H1 (cell line): ENCODE measurements around the gene RNU7-1. TPM values are rescaled to one million over a fixed set of nuclear protein-coding genes. Genes with fewer than 3 reads are reported as not detected.

Experiments
- CTCF ChIA-PET: fragments of 300-600 bp; sonication (Branson Sonifier 250); formaldehyde crosslinking; loops from one replicate; lab custom pipeline; 2021; ENCODE audit not compliant: partially characterized antibody; lab: Charles Lee
- POLR2A ChIA-PET: fragments of 300-600 bp; sonication (Branson Sonifier 250); formaldehyde crosslinking; loops from one replicate; lab custom pipeline; 2021; ENCODE audit warnings: inconsistent platforms; ENCODE audit not compliant: partially characterized antibody; lab: Charles Lee
- DNase-seq, 2 experiments: peaks; one replicate each; pipeline versions ENCODE4 v3.0.0 to v3.0.0-alpha.2; 2010 to 2022; ENCODE audit warnings: low spot score in 2 of 2, low read depth in 1 of 2, mixed read lengths in 1 of 2
- FAIRE-seq: peaks from 2 replicates; lab custom pipeline; 2011; peaks lifted over from hg19 to GRCh38; lab: Jason Lieb, UNC
- H2AFZ ChIP-seq: 2 replicates; pipeline ENCODE4 v1.8.1; 2012; ENCODE audit warnings: low read length, inconsistent platforms
- H2AK5ac ChIP-seq: 2 replicates; pipeline ENCODE4 v1.6.1; 2013; ENCODE audit warnings: low read depth, low read length
- H2BK120ac ChIP-seq: replicated peaks from 2 replicates; pipeline ENCODE3; 2013; ENCODE audit warnings: low read depth, low read length, inconsistent platforms
- H2BK12ac ChIP-seq: 2 replicates; pipeline ENCODE4 v1.6.1; 2013; ENCODE audit warnings: low read depth, low read length
- H2BK15ac ChIP-seq: 2 replicates; pipeline ENCODE4 v1.6.1; 2013; ENCODE audit warnings: low read length
- H2BK20ac ChIP-seq: 2 replicates; pipeline ENCODE4 v1.6.1; 2013; ENCODE audit warnings: low read length
- H2BK5ac ChIP-seq: 2 replicates; pipeline ENCODE4 v1.6.1; 2013; ENCODE audit warnings: low read depth, low read length
- H3K14ac ChIP-seq: 2 replicates; pipeline ENCODE4 v1.6.1; 2013; ENCODE audit warnings: inconsistent platforms; ENCODE audit not compliant: insufficient read length
- H3K18ac ChIP-seq: 2 replicates; pipeline ENCODE4 v1.6.1; 2013; ENCODE audit warnings: low read length; ENCODE audit errors: extremely low read depth
- H3K23ac ChIP-seq: 2 replicates; pipeline ENCODE4 v1.6.1; 2013; ENCODE audit warnings: inconsistent platforms; ENCODE audit not compliant: insufficient read length
- H3K23me2 ChIP-seq: 2 replicates; pipeline ENCODE4 v1.6.1; 2013; ENCODE audit warnings: low read depth, low read length
- H3K27ac ChIP-seq: 2 replicates; pipeline ENCODE4 v1.6.1; 2011; ENCODE audit warnings: low read depth, low read length, inconsistent platforms
- H3K27me3 ChIP-seq, 4 experiments: replicated peaks in 1 of 4; 1 replicate in 1 of 4; 2 replicates in 3 of 4; pipeline versions ENCODE4 v1.6.1 to v1.8.1; 2011 to 2013; ENCODE audit warnings: low read length in 3 of 4, mild to moderate bottlenecking in 3 of 4, inconsistent platforms in 2 of 4, mixed read lengths in 2 of 4, moderate library complexity in 1 of 4; ENCODE audit not compliant: control insufficient read depth in 3 of 4, insufficient read depth in 3 of 4; ENCODE audit errors: extremely low read depth in 1 of 4
- H3K36me3 ChIP-seq, 4 experiments: 2 replicates each; pipeline versions ENCODE4 v1.6.1 to v1.8.1; 2011 to 2013; ENCODE audit warnings: mild to moderate bottlenecking in 4 of 4, low read length in 3 of 4, moderate library complexity in 2 of 4, control low read depth in 1 of 4, inconsistent platforms in 1 of 4; ENCODE audit not compliant: insufficient read depth in 4 of 4, control insufficient read depth in 2 of 4
- H3K4ac ChIP-seq: replicated peaks from 2 replicates; pipeline ENCODE3; 2013; ENCODE audit warnings: low read length, low read depth, mixed read lengths, inconsistent platforms; ENCODE audit not compliant: insufficient read length
- H3K4me1 ChIP-seq, 4 experiments: replicated peaks in 1 of 4; 1 replicate in 1 of 4; 2 replicates in 3 of 4; pipeline versions ENCODE4 v1.6.1 to v1.8.1; 2011 to 2013; ENCODE audit warnings: low read length in 3 of 4, inconsistent platforms in 2 of 4, mixed read lengths in 1 of 4; ENCODE audit not compliant: insufficient read depth in 4 of 4, control insufficient read depth in 3 of 4
- H3K4me2 ChIP-seq, 2 experiments: 2 replicates each; pipeline versions ENCODE4 v1.6.1 to v1.8.1; 2011 to 2013; ENCODE audit warnings: low read depth in 2 of 2, low read length in 2 of 2, control low read depth in 1 of 2, inconsistent platforms in 1 of 2, mild to moderate bottlenecking in 1 of 2; ENCODE audit not compliant: insufficient read depth in 1 of 2
- H3K4me3 ChIP-seq, 4 experiments: fragments of 200-600, 300-600 bp in 1 of 4; sonication (generic), shearing (Covaris generic), sonication (Bioruptor Twin) in 1 of 4; 2 replicates each; pipeline versions ENCODE4 v1.5.1 to v1.8.1; 2011 to 2016; ENCODE audit warnings: low read length in 4 of 4, low read depth in 3 of 4, control low read depth in 2 of 4, inconsistent platforms in 2 of 4, mild to moderate bottlenecking in 2 of 4, mixed read lengths in 1 of 4, moderate library complexity in 1 of 4; ENCODE audit not compliant: insufficient read depth in 2 of 4; ENCODE audit errors: extremely low read depth in 1 of 4
- H3K56ac ChIP-seq: replicated peaks from 2 replicates; pipeline ENCODE3; 2013; ENCODE audit warnings: low read depth, mild to moderate bottlenecking, mixed read lengths, low read length, inconsistent platforms; ENCODE audit not compliant: insufficient read length
- H3K79me1 ChIP-seq: 2 replicates; pipeline ENCODE4 v1.6.1; 2013; ENCODE audit warnings: low read depth, low read length, control low read depth
- H3K79me2 ChIP-seq, 2 experiments: 2 replicates each; pipeline versions ENCODE4 v1.6.1 to v1.8.1; 2012 to 2013; ENCODE audit warnings: low read length in 2 of 2, mild to moderate bottlenecking in 2 of 2, inconsistent platforms in 1 of 2; ENCODE audit not compliant: insufficient read depth in 2 of 2, control insufficient read depth in 1 of 2
- H3K9ac ChIP-seq, 4 experiments: replicated peaks in 1 of 4; 1 replicate in 1 of 4; 2 replicates in 3 of 4; pipeline versions ENCODE4 v1.6.1 to v1.8.1; 2011 to 2013; ENCODE audit warnings: low read depth in 3 of 4, low read length in 3 of 4, control low read depth in 2 of 4, mild to moderate bottlenecking in 2 of 4, moderate library complexity in 2 of 4, inconsistent platforms in 1 of 4; ENCODE audit errors: extremely low read depth in 1 of 4
- H3K9me3 ChIP-seq, 2 experiments: 2 replicates each; pipeline versions ENCODE4 v1.6.1 to v1.8.1; 2012 to 2013; ENCODE audit warnings: mild to moderate bottlenecking in 2 of 2, moderate library complexity in 2 of 2, control low read depth in 1 of 2, inconsistent platforms in 1 of 2, low read depth in 1 of 2, low read length in 1 of 2, mixed read lengths in 1 of 2; ENCODE audit not compliant: insufficient read depth in 2 of 2
- H4K20me1 ChIP-seq, 2 experiments: replicated peaks in 1 of 2; 2 replicates each; pipeline versions ENCODE3 to v1.8.1; 2011 to 2013; ENCODE audit warnings: inconsistent platforms in 2 of 2, low read length in 2 of 2, mild to moderate bottlenecking in 1 of 2; ENCODE audit not compliant: insufficient read depth in 2 of 2, control insufficient read depth in 1 of 2
- H4K5ac ChIP-seq: 2 replicates; pipeline ENCODE4 v1.6.1; 2013; ENCODE audit warnings: low read length, low read depth, mixed read lengths, inconsistent platforms; ENCODE audit not compliant: insufficient read length
- H4K8ac ChIP-seq: 2 replicates; pipeline ENCODE4 v1.8.0; 2013; ENCODE audit warnings: mild to moderate bottlenecking, moderate library complexity, low read length, inconsistent platforms; ENCODE audit not compliant: insufficient read depth; ENCODE audit errors: extremely low read depth
- H4K91ac ChIP-seq: replicated peaks from 2 replicates; pipeline ENCODE3; 2013; ENCODE audit warnings: low read length, mixed read lengths, inconsistent platforms; ENCODE audit not compliant: insufficient read length
- EGR1 ChIP-seq: IDR thresholded peaks from 2 replicates; pipeline ENCODE4 v1.6.1; 2011; ENCODE audit warnings: low read depth, low read length, borderline replicate concordance
- WGBS, 2 experiments: shearing (Covaris generic) in 1 of 2; methylation state at CpG; one replicate each; pipeline versions ENCODE4 v1.1.6 to v1.1.7; 2013 to 2015; ENCODE audit warnings: low lambda C conversion rate in 2 of 2, mixed read lengths in 2 of 2, inconsistent platforms in 1 of 2, low coverage in 1 of 2, missing lambda C conversion rate in 1 of 2; ENCODE audit not compliant: insufficient replicate concordance in 2 of 2, insufficient coverage in 1 of 2, insufficient read length in 1 of 2; ENCODE audit errors: extremely low coverage in 1 of 2, missing lambda C conversion rate in 1 of 2; 5-methylcytosine and 5-hydroxymethylcytosine counted together
- polyA plus RNA-seq, 7 experiments: library from polyadenylated mRNA; depleted of rRNA in 3 of 7; stranded (reverse) in 5 of 7; unstranded in 2 of 7; fragments of >200 nt in 5 of 7; fragments of 200-250 nt in 2 of 7; gene quantifications; 1 replicate in 5 of 7; 2 replicates in 1 of 7; 4 replicates in 1 of 7; pipeline versions ENCODE4 v1.2.1 to v1.2.3, GENCODE V29; 2011 to 2013; ENCODE audit warnings: missing spikeins in 2 of 7, mixed read lengths in 2 of 7
- total RNA-seq: library from RNA; stranded (reverse); fragmentation: NEBNext Ultra II Directional; extraction: Animal tissue kit (Norgen Biotek cat#: 25700); gene quantifications from 2 replicates; pipeline ENCODE4 v1.2.1, GENCODE V29; 2021
- TF ChIP-seq, protein P1 (sequence below): IDR thresholded peaks from 2 replicates; pipeline ENCODE4 v1.6.1; 2012; ENCODE audit warnings: inconsistent platforms
- TF ChIP-seq, protein P2 (sequence below): IDR thresholded peaks from 2 replicates; pipeline ENCODE4 v1.6.1; 2011; ENCODE audit warnings: low read depth, mild to moderate bottlenecking, low read length; ENCODE audit not compliant: insufficient read depth

Gene RNU7-1
- total and polyA plus RNA-seq, 2 of the 8 experiments (the other 6 are each of a cell fraction or from before 2014, with no cell fraction given) = not detected

DNA sequence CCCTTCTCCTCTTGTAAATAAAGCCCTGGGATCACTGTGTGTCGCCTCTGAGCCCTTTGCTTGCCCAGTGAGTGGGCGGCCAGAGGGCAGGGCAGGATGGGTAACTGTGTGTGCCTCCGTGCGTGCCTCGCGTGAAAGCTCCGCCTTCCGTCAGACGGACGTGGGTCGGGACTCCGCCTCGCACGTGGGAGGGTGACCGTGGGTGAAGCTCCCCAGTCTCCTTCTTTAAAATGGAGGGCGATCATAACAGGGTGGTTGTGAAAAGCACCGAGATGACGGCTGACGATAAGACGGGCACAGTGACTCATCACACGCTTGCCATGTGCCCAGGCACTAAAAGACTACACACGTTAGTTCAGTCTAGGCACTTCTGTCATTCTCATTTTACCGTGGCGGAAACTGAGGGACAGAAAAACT lies 17.7 kb downstream of the RNU7-1 start:
- Histone ChIP-seq H2AFZ (no peak overlapping the region), H2AK5ac (peak overlapping the region; percentile 76; the same call in 1 of the 2 replicates), H3K79me2 (peaks cover 0 to 14% of the 10 kb centered on the region in 2 experiments; a peak in 2 of 4 replicates)

More for the DNA sequence above, 17.7 kb downstream of the RNU7-1 start:
- no peak overlapping the region for H3K23ac ChIP-seq
- TF ChIP-seq, protein P1, sequence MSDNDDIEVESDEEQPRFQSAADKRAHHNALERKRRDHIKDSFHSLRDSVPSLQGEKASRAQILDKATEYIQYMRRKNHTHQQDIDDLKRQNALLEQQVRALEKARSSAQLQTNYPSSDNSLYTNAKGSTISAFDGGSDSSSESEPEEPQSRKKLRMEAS = peak; percentile 35; the same call in 1 of the 2 replicates
- TF ChIP-seq, protein P2, sequence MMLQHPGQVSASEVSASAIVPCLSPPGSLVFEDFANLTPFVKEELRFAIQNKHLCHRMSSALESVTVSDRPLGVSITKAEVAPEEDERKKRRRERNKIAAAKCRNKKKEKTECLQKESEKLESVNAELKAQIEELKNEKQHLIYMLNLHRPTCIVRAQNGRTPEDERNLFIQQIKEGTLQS = no peak
- peak; percentile 64; the same call in 1 of the 2 replicates for TF ChIP-seq EGR1
- TF ChIP-seq, all 59 proteins: peak for 2
- H3K4me3 ChIP-seq = peak overlapping the region in 2 of 4 experiments; percentile 68 to 79; a peak in 4 of 8 replicates
- no peaks in the 10 kb centered on the region for H4K20me1 ChIP-seq
- H3K14ac ChIP-seq = no peak overlapping the region
- DNase-seq (no peak), FAIRE-seq (no peak)
- POLR2A ChIA-PET = interaction anchor here (0.7 to 44.0 kb wide), 13 partner anchors 8 to 147 kb away, joined by 3 to 1596 read pairs (median 4); partner anchors contain the start of genes ATN1, C12orf57, C1RL and EMG1
- no peaks in the 10 kb centered on the region for H3K79me1 ChIP-seq
- peak overlapping the region; percentile 97 for H4K91ac ChIP-seq
- peak overlapping the region; percentile 51; the same call in 1 of the 2 replicates for H3K27ac ChIP-seq
- peak overlapping the region; percentile 94 for H2BK12ac ChIP-seq
- H3K36me3 ChIP-seq = peaks cover 2 to 16% (median 8%) of the 10 kb centered on the region in 4 experiments; a peak in 7 of 8 replicates
- peak overlapping the region; percentile 66; the same call in 1 of the 2 replicates for H4K8ac ChIP-seq
- WGBS, 2 experiments = 55% methylated on average over 24 of the region's 24 CpGs; no CpG with 5 or more reads in 1 of the 2 experiments
- H2BK5ac ChIP-seq = peak overlapping the region; percentile 85; the same call in 1 of the 2 replicates
- peak overlapping the region; percentile 84 for H2BK120ac ChIP-seq
- peak overlapping the region in 1 of 4 experiments; percentile 29; a peak in 1 of 7 replicates for H3K9ac ChIP-seq
- peak overlapping the region; percentile 67 for H2BK20ac ChIP-seq
- H3K56ac ChIP-seq = peak overlapping the region; percentile 79
- peak overlapping the region; percentile 35 for H4K5ac ChIP-seq
- H2BK15ac ChIP-seq = peak overlapping the region; percentile 93; the same call in 1 of the 2 replicates
- peak overlapping the region; percentile 94 for H3K4ac ChIP-seq
- peaks cover 16% of the 10 kb centered on the region; the same call in 1 of the 2 replicates for H3K23me2 ChIP-seq
- peak overlapping the region; percentile 63; the same call in 1 of the 2 replicates for H3K18ac ChIP-seq
- H3K4me2 ChIP-seq = peak overlapping the region; percentile 66 to 93
- H3K27me3 ChIP-seq = no peaks in the 10 kb centered on the region
- CTCF ChIA-PET = interaction anchor here (0.8 to 12.2 kb wide), 26 partner anchors 8 to 184 kb away, joined by 3 to 277 read pairs (median 6); partner anchors contain the start of genes C12orf57, LPCAT3, PHB2 and PTPN6
- peaks cover 12 to 37% (median 30%) of the 10 kb centered on the region in 4 experiments for H3K4me1 ChIP-seq
- H3K9me3 ChIP-seq = no peaks in the 10 kb centered on the region
